ENCODE data around the gene DGKD. TPM values are rescaled to one million over a fixed set of nuclear protein-coding genes. Genes with fewer than 3 reads are reported as not detected.
A peak's percentile ranks its signal among the peaks of the same experiment; 100 is the strongest.

The DGKD gene
- total RNA-seq, 1 experiment from 2014 or later: 16.0 TPM

- DNase-seq (ENCODE audit: low read depth in 1 of 2, low spot score in 2 of 2): no peak
- Histone ChIP-seq H3K4me1 (replicated peaks) (no peaks in the 10 kb centered on the region), H3K36me3 (peaks cover 44% of the 10 kb centered on the region)
Measured at GRCh38 chr2:233470839-233471238, 116.5 kb downstream of the DGKD start.

GRCh38 chr2:233471291-233472035 lies 117.2 kb downstream of the DGKD start:
- no peak overlapping the region for H3K27ac ChIP-seq
- peak in 1 of 2 experiments; percentile 23 for DNase-seq (ENCODE audit: low read depth in 1 of 2, low spot score in 2 of 2)

More at GRCh38 chr2:233470839-233471238, 116.5 kb downstream of the DGKD start:
- Histone ChIP-seq H3K27me3 (replicated peaks) (no peaks in the 10 kb centered on the region), H3K9me3 (replicated peaks) (no peaks in the 10 kb centered on the region), H3K4me3 (no peak overlapping the region), H3K27ac (no peak overlapping the region)

GRCh38 chr2:233473386-233473791 lies 119.1 kb downstream of the DGKD start:
- Histone ChIP-seq H3K27ac (no peak overlapping the region), H3K27me3 (replicated peaks) (no peaks in the 10 kb centered on the region), H3K36me3 (peaks cover 44% of the 10 kb centered on the region), H3K9me3 (replicated peaks) (no peaks in the 10 kb centered on the region), H3K4me1 (replicated peaks) (no peaks in the 10 kb centered on the region), H3K4me3 (no peak overlapping the region)
- peak in 1 of 2 experiments; percentile 36 for DNase-seq (ENCODE audit: low read depth in 1 of 2, low spot score in 2 of 2)

More at GRCh38 chr2:233471291-233472035, 117.2 kb downstream of the DGKD start:
- H3K4me3 ChIP-seq: no peak overlapping the region
- no peaks in the 10 kb centered on the region for H3K27me3 ChIP-seq (replicated peaks)
- no peaks in the 10 kb centered on the region for H3K9me3 ChIP-seq (replicated peaks)
- H3K4me1 ChIP-seq (replicated peaks): no peaks in the 10 kb centered on the region
- H3K36me3 ChIP-seq: peaks cover 48% of the 10 kb centered on the region

GRCh38 chr2:233473878-233474277 lies 119.6 kb downstream of the DGKD start:
- Histone ChIP-seq H3K27me3 (replicated peaks) (no peaks in the 10 kb centered on the region), H3K36me3 (peaks cover 42% of the 10 kb centered on the region), H3K27ac (no peak overlapping the region), H3K4me3 (no peak overlapping the region), H3K4me1 (replicated peaks) (no peaks in the 10 kb centered on the region), H3K9me3 (replicated peaks) (no peaks in the 10 kb centered on the region)
- DNase-seq (ENCODE audit: low read depth in 1 of 2, low spot score in 2 of 2): peak in 1 of 2 experiments; percentile 30

- no peaks in the 10 kb centered on the region for H3K27me3 ChIP-seq (replicated peaks)
- H3K36me3 ChIP-seq: peaks cover 36% of the 10 kb centered on the region
- no peak overlapping the region for H3K4me3 ChIP-seq
- no peaks in the 10 kb centered on the region for H3K9me3 ChIP-seq (replicated peaks)
- DNase-seq (ENCODE audit: low read depth in 1 of 2, low spot score in 2 of 2): peak in 1 of 2 experiments; percentile 34
- no peaks in the 10 kb centered on the region for H3K4me1 ChIP-seq (replicated peaks)
- no peak overlapping the region for H3K27ac ChIP-seq
Measured at GRCh38 chr2:233474308-233475160, 120.2 kb downstream of the DGKD start.

- Histone ChIP-seq H3K9me3 (replicated peaks) (no peaks in the 10 kb centered on the region), H3K4me1 (replicated peaks) (no peaks in the 10 kb centered on the region; the same call in 1 of the 2 replicates), H3K27ac (no peak overlapping the region), H3K36me3 (peaks cover 34% of the 10 kb centered on the region), H3K4me3 (no peak overlapping the region), H3K27me3 (replicated peaks) (no peaks in the 10 kb centered on the region)
- DNase-seq (ENCODE audit: low read depth in 1 of 2, low spot score in 2 of 2): peak in 1 of 2 experiments; percentile 29
Measured at GRCh38 chr2:233476063-233476410, 121.7 kb downstream of the DGKD start.

GRCh38 chr2:233476651-233477547 lies 122.6 kb downstream of the DGKD start:
- Histone ChIP-seq H3K9me3 (replicated peaks) (no peaks in the 10 kb centered on the region), H3K36me3 (peaks cover 33% of the 10 kb centered on the region), H3K4me3 (no peak overlapping the region), H3K4me1 (replicated peaks) (no peaks in the 10 kb centered on the region; the same call in 1 of the 2 replicates), H3K27ac (no peak overlapping the region), H3K27me3 (replicated peaks) (no peaks in the 10 kb centered on the region)
- DNase-seq (ENCODE audit: low read depth in 1 of 2, low spot score in 2 of 2): no peak

- no peaks in the 10 kb centered on the region for H3K27me3 ChIP-seq (replicated peaks)
Measured at GRCh38 chr2:233477548-233478433, 123.5 kb downstream of the DGKD start.

GRCh38 chr2:233479616-233480489 lies 125.6 kb downstream of the DGKD start:
- Histone ChIP-seq H3K4me3 (no peak overlapping the region), H3K36me3 (peaks cover 48% of the 10 kb centered on the region), H3K4me1 (replicated peaks) (no peaks in the 10 kb centered on the region; the same call in 1 of the 2 replicates), H3K9me3 (replicated peaks) (no peaks in the 10 kb centered on the region), H3K27me3 (replicated peaks) (no peaks in the 10 kb centered on the region), H3K27ac (no peak overlapping the region)
- no peak for DNase-seq (ENCODE audit: low read depth in 1 of 2, low spot score in 2 of 2)

More at GRCh38 chr2:233477548-233478433, 123.5 kb downstream of the DGKD start:
- DNase-seq (ENCODE audit: low read depth in 1 of 2, low spot score in 2 of 2): no peak
- H3K9me3 ChIP-seq (replicated peaks): no peaks in the 10 kb centered on the region
- peaks cover 36% of the 10 kb centered on the region for H3K36me3 ChIP-seq
- no peak overlapping the region for H3K4me3 ChIP-seq
- H3K27ac ChIP-seq: no peak overlapping the region
- no peaks in the 10 kb centered on the region; the same call in 1 of the 2 replicates for H3K4me1 ChIP-seq (replicated peaks)

GRCh38 chr2:233480490-233481202 lies 126.4 kb downstream of the DGKD start:
- Histone ChIP-seq H3K9me3 (replicated peaks) (no peaks in the 10 kb centered on the region), H3K27me3 (replicated peaks) (no peaks in the 10 kb centered on the region), H3K4me3 (no peak overlapping the region), H3K36me3 (peaks cover 54% of the 10 kb centered on the region), H3K4me1 (replicated peaks) (peaks cover 1% of the 10 kb centered on the region), H3K27ac (no peak overlapping the region)
- no peak for DNase-seq (ENCODE audit: low read depth in 1 of 2, low spot score in 2 of 2)

- Histone ChIP-seq H3K4me1 (replicated peaks) (peaks cover 10% of the 10 kb centered on the region), H3K27me3 (replicated peaks) (no peaks in the 10 kb centered on the region)
Measured at GRCh38 chr2:233481368-233482142, 127.3 kb downstream of the DGKD start.

More at GRCh38 chr2:233481368-233482142, 127.3 kb downstream of the DGKD start:
- no peaks in the 10 kb centered on the region for H3K9me3 ChIP-seq (replicated peaks)
- no peak for DNase-seq (ENCODE audit: low read depth in 1 of 2, low spot score in 2 of 2)
- peaks cover 53% of the 10 kb centered on the region for H3K36me3 ChIP-seq
- H3K4me3 ChIP-seq: no peak overlapping the region
- H3K27ac ChIP-seq: no peak overlapping the region

All from SJSA1 (cell line).